ENCODE results near the gene ALK.

The ALK gene

GRCh38 chr2:29146197-29146596 is 775.2 kb downstream of the ALK start:
- no peak for DNase-seq (ENCODE audit: low read depth)

- no peak for DNase-seq (ENCODE audit: low read depth)
These were observed 777.7 kb downstream of the ALK start for GRCh38 chr2:29143657-29144056.
